Epithelial cell of proximal tubule (primary cell): ENCODE data around the gene OSBPL2. TPM values are rescaled to one million over a fixed set of nuclear protein-coding genes. Genes with fewer than 3 reads are reported as not detected.

ENCODE experiments used
- DNase-seq: peaks from one replicate; pipeline ENCODE4 v3.0.0-alpha.2; 2011; ENCODE audit warnings: low read depth
- H3K4me3 ChIP-seq: 2 replicates; pipeline ENCODE4 v1.5.1; 2011; ENCODE audit warnings: low read depth, mild to moderate bottlenecking, low read length
- CTCF ChIP-seq: conservative IDR thresholded peaks from 2 replicates; pipeline ENCODE4 v1.5.1; 2012; ENCODE audit warnings: low read depth, mild to moderate bottlenecking, low read length
- total RNA-seq: library from RNA; depleted of rRNA; stranded (reverse); fragments of >200 nt; gene quantifications from 2 replicates; pipeline ENCODE4 v1.2.3, GENCODE V29; 2015

Gene OSBPL2
- total RNA-seq, 1 donor from 2014 or later = 20.6 TPM

GRCh38 chr20:62300319-62300718 is 62.0 kb downstream of the OSBPL2 start:
- H3K4me3 ChIP-seq = no peak overlapping the region
- no peak for DNase-seq
- no peak for TF ChIP-seq CTCF

- DNase-seq = no peak
- no peak overlapping the region for H3K4me3 ChIP-seq
- no peak for TF ChIP-seq CTCF
These were observed 62.9 kb downstream of the OSBPL2 start for GRCh38 chr20:62301111-62301668.

GRCh38 chr20:62301773-62302340 is 63.5 kb downstream of the OSBPL2 start:
- peak; percentile 56 for DNase-seq
- peak; percentile 79 for TF ChIP-seq CTCF

GRCh38 chr20:62302341-62303061 is 64.2 kb downstream of the OSBPL2 start, which contains the start of gene ADRM1:
Gene ADRM1, plus strand, starts transcription at chr20:62302997. Its CDS starts 572 bp downstream, at chr20:62303569.
- peak; percentile 25 for DNase-seq
- H3K4me3 ChIP-seq = peak within 1 kb of the TSS; percentile 90
- TF ChIP-seq CTCF = peak; percentile 75

More at GRCh38 chr20:62301773-62302340, 63.5 kb downstream of the OSBPL2 start:
- peak overlapping the region; percentile 90 for H3K4me3 ChIP-seq

GRCh38 chr20:62303062-62303339 is 64.7 kb downstream of the OSBPL2 start:
- no peak for TF ChIP-seq CTCF
- no peak for DNase-seq
- peak overlapping the region; percentile 90 for H3K4me3 ChIP-seq

GRCh38 chr20:62303340-62304226 is 65.3 kb downstream of the OSBPL2 start:
- H3K4me3 ChIP-seq = peak overlapping the region; percentile 90
- no peak for TF ChIP-seq CTCF
- no peak for DNase-seq
